Measurements from ENCODE around the gene ZNF48. TPM values are rescaled to one million over a fixed set of nuclear protein-coding genes. Genes with fewer than 3 reads are reported as not detected.

Gene ZNF48
- total RNA-seq, 1 experiment from 2014 or later: 24.8 TPM

DNA sequence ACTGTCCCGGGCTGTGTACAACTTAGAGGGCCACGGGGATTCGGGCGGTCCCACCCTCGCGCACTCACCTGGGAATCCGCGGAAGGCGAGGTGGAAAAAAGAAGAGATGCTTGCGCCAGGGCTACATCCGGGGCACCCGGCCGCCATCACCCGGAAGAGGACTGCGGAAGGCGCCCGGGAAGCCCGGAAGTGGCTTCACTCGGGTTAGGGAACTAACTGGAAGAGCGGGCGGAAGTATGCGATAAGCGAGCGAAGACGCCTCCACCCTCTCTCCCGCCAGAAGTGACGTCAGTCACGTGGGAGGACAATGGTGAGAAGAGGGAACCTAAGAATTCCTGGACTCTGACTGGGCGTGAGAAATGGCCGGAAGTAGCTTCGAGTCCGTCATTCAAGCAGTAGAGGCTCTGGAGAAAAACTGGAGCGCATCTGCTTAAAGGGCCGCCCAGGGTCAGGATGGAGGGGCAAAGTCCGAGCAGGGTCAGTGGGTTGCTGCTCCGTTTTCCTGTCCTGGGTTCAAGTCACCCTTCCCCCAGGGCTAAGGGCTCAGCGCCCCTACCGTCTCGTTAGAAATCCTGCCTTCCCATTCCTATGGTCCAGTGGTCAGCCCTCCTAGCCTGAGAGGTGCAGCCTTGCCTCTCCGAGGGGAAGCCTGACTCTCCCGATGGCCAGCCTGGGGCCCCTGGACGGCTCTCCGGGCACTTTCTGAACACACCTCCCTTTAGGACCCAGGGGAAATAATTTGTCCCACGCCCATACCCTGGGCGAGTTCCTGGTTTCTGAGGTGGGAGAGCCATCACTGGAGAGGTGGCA, 39.9 kb upstream of the ZNF48 start, which contains the start of gene CD2BP2:
Gene CD2BP2, minus strand, starts transcription at position 165 of the 810 bp plus-strand sequence. CDS start 627 bp downstream, outside the sequence.
- Mint-ChIP-seq H3K4me1 (ENCODE audit: low read depth, unreplicated experiment) (peaks cover 48% of the 10 kb centered on the region), H3K4me3 (ENCODE audit: low read depth, unreplicated experiment) (peak within 1 kb of the TSS; percentile 90)
- BruUV-seq (replicated peaks): no TSS peak

DNA sequence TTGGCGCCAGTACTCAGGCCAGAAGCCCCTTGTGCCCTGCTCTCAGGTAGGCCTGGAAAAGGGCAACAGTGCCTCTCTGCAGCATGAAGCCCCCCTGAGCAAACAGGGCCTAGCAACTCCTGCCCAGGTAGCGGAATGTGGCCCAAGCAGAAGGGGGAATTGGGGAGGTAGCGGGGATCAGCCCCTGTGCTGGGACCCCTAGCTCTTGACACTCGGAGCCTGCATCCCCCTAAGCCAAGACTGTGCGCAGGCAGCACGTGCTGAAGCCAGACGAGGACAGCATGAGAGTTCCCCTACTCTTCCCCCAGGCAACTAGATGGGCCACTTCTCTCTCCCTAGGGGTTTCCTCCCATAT, 39.3 kb upstream of the ZNF48 start:
- Mint-ChIP-seq H3K27me3 (ENCODE audit: unreplicated experiment) (no peaks in the 10 kb centered on the region), H3K4me1 (ENCODE audit: low read depth, unreplicated experiment) (peaks cover 54% of the 10 kb centered on the region), H3K4me3 (ENCODE audit: low read depth, unreplicated experiment) (peak overlapping the region; percentile 90), H3K27ac (ENCODE audit: unreplicated experiment) (peak overlapping the region; percentile 99), H3K9me3 (ENCODE audit: low read depth, unreplicated experiment) (no peaks in the 10 kb centered on the region), H3K36me3 (ENCODE audit: insufficient read depth, unreplicated experiment) (peaks cover 81% of the 10 kb centered on the region)
- TF ChIP-seq, protein P1, sequence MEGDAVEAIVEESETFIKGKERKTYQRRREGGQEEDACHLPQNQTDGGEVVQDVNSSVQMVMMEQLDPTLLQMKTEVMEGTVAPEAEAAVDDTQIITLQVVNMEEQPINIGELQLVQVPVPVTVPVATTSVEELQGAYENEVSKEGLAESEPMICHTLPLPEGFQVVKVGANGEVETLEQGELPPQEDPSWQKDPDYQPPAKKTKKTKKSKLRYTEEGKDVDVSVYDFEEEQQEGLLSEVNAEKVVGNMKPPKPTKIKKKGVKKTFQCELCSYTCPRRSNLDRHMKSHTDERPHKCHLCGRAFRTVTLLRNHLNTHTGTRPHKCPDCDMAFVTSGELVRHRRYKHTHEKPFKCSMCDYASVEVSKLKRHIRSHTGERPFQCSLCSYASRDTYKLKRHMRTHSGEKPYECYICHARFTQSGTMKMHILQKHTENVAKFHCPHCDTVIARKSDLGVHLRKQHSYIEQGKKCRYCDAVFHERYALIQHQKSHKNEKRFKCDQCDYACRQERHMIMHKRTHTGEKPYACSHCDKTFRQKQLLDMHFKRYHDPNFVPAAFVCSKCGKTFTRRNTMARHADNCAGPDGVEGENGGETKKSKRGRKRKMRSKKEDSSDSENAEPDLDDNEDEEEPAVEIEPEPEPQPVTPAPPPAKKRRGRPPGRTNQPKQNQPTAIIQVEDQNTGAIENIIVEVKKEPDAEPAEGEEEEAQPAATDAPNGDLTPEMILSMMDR (IDR thresholded peaks at IDR 0.05; ENCODE audit: unreplicated experiment): no peak
- BruUV-seq (replicated peaks): TSS peak; percentile 65
- DNase-seq: no peak
- intact Hi-C loops (cut with micrococcal nuclease; ENCODE audit: unreplicated experiment): loop anchor here (2.0 kb wide), 1 partner anchor 15 kb away; the partner anchor contains the start of gene TBC1D10B
- CTCF ChIA-PET: interaction anchor here (1.0 kb wide), 1 partner anchor 15 kb away, joined by 4 read pairs; no protein-coding TSS in a partner anchor

More for the DNA sequence above, 39.9 kb upstream of the ZNF48 start, which contains the start of gene CD2BP2:
- DNase-seq: peak; percentile 95
- TF ChIP-seq, protein P1 (IDR thresholded peaks at IDR 0.05; ENCODE audit: unreplicated experiment): no peak
- peak within 1 kb of the TSS; percentile 99 for H3K27ac Mint-ChIP-seq (ENCODE audit: unreplicated experiment)
- CTCF ChIA-PET: interaction anchor here (0.6 to 1.1 kb wide), 3 partner anchors 15 to 263 kb away, joined by 3 to 4 read pairs (median 3); partner anchors contain the start of gene TBX6
- no peaks in the 10 kb centered on the region for H3K9me3 Mint-ChIP-seq (ENCODE audit: low read depth, unreplicated experiment)
- H3K27me3 Mint-ChIP-seq (ENCODE audit: unreplicated experiment): no peaks in the 10 kb centered on the region
- H3K36me3 Mint-ChIP-seq (ENCODE audit: insufficient read depth, unreplicated experiment): peaks cover 81% of the 10 kb centered on the region
- intact Hi-C loops (cut with micrococcal nuclease; ENCODE audit: unreplicated experiment): loop anchor here (2.0 kb wide), 1 partner anchor 15 kb away; the partner anchor contains the start of gene TBC1D10B

DNA sequence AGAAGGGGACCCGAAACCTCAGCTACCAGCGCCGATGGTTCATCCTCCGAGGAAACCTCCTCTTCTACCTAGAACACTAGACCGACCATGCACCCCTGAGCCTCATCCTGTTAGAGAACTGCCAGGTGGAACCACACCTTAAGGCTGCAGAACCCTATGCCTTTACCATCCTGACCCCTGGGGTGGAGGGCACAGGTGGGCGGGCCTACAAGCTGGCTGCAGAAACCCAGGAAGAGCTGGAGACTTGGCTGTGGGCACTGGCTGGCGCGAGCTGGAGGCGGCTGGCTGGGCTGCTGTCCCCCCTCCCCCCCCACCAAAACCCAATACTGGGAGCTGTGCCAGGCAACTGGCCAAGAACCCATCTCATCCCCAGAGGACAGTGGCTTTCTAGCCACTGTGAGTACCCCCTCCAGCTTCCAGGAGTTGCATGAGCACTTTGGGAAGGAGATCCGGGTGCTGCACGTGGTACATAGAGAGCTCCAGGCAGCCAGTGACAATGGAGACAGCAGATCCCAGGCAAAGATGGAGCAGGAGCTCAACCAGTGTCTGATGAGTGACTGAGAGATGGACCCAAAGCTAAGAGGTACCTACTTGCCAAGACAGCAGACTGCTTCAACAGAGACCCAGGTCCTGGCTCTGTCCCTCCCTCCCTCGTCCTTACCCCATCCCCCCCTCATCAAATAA, 38.7 kb upstream of the ZNF48 start:
- peaks cover 77% of the 10 kb centered on the region for H3K36me3 Mint-ChIP-seq (ENCODE audit: insufficient read depth, unreplicated experiment)
- no peaks in the 10 kb centered on the region for H3K27me3 Mint-ChIP-seq (ENCODE audit: unreplicated experiment)
- no peaks in the 10 kb centered on the region for H3K9me3 Mint-ChIP-seq (ENCODE audit: low read depth, unreplicated experiment)
- H3K4me1 Mint-ChIP-seq (ENCODE audit: low read depth, unreplicated experiment): peaks cover 58% of the 10 kb centered on the region
- peak overlapping the region; percentile 99 for H3K27ac Mint-ChIP-seq (ENCODE audit: unreplicated experiment)
- DNase-seq: no peak
- no TSS peak for BruUV-seq (replicated peaks)
- TF ChIP-seq, protein P1 (IDR thresholded peaks at IDR 0.05; ENCODE audit: unreplicated experiment): no peak
- CTCF ChIA-PET: interaction anchor here (0.6 to 0.8 kb wide), 2 partner anchors 14 to 420 kb away, joined by 3 to 5 read pairs; partner anchors contain the start of gene TBC1D10B
- intact Hi-C loops (cut with micrococcal nuclease; ENCODE audit: unreplicated experiment): no loop called here
- H3K4me3 Mint-ChIP-seq (ENCODE audit: low read depth, unreplicated experiment): peak overlapping the region; percentile 90

DNA sequence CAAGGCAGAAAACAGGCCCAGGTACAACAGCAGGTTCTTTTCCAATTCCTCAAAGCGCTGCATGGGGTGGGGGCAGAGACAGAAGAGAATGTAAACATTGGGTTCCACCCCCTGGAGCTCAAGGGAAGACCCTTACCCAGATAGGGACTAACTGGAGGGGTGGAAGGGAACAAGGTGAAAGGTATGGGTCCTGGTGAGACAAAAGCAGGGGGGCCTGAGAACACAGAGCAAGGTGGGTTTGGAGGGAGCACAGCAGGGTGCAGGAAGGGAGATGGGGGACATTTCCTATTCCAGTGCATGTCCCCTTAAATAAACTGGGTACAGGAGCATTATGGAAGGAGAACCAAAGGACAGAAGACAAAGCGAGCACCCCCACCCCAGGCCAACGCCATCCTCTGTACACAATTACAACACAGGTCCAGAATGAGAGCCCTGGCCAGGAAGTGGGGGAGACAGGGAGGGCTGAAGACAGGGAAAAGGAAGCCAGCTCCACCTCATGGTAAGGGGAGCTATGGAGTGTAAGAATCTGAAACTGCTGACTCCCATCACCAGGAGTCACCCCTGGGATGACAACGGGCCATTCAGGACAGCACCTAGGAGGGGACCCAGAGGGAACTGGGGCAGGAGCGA, 38.0 kb upstream of the ZNF48 start:
- CTCF ChIA-PET: interaction anchor here (0.6 to 0.8 kb wide), 2 partner anchors 13 to 419 kb away, joined by 3 to 5 read pairs; partner anchors contain the start of gene TBC1D10B
- peak overlapping the region; percentile 99 for H3K27ac Mint-ChIP-seq (ENCODE audit: unreplicated experiment)
- TF ChIP-seq, protein P1 (IDR thresholded peaks at IDR 0.05; ENCODE audit: unreplicated experiment): no peak
- peaks cover 74% of the 10 kb centered on the region for H3K36me3 Mint-ChIP-seq (ENCODE audit: insufficient read depth, unreplicated experiment)
- peaks cover 58% of the 10 kb centered on the region for H3K4me1 Mint-ChIP-seq (ENCODE audit: low read depth, unreplicated experiment)
- no peaks in the 10 kb centered on the region for H3K27me3 Mint-ChIP-seq (ENCODE audit: unreplicated experiment)
- no peaks in the 10 kb centered on the region for H3K9me3 Mint-ChIP-seq (ENCODE audit: low read depth, unreplicated experiment)
- DNase-seq: no peak
- BruUV-seq (replicated peaks): no TSS peak
- intact Hi-C loops (cut with micrococcal nuclease; ENCODE audit: unreplicated experiment): no loop called here
- H3K4me3 Mint-ChIP-seq (ENCODE audit: low read depth, unreplicated experiment): peak overlapping the region; percentile 90

All from Calu3 (cell line).